OCI-LY7 (cell line): ENCODE results near the gene DGKB. TPM values are rescaled to one million over a fixed set of nuclear protein-coding genes. Genes with fewer than 3 reads are reported as not detected.

Experiments used
- BruUV-seq: library from RNA; stranded (reverse); fragments of 400-500 nt; replicated peaks from 2 replicates; lab custom pipeline; 2021; lab: Mats Ljungman, UMichigan
- CTCF ChIA-PET: fragments of 300-600 bp; sonication (Branson Sonifier 250); formaldehyde crosslinking; loops from one replicate; lab custom pipeline; 2022; ENCODE audit warnings: antibody characterized with exemption; ENCODE audit not compliant: unreplicated experiment; lab: Charles Lee
- POLR2A ChIA-PET: fragments of 300-600 bp; sonication (Branson Sonifier 250); formaldehyde crosslinking; loops from one replicate; lab custom pipeline; 2022; ENCODE audit warnings: antibody characterized with exemption; lab: Charles Lee
- DNase-seq: peaks from one replicate; pipeline ENCODE4 v3.0.0-alpha.2; 2015; ENCODE audit warnings: low spot score
- H2AFZ ChIP-seq: fragments of 200-600 bp; sonication (generic), shearing (Covaris generic); 2 replicates; pipeline ENCODE4 v1.6.1; 2014; ENCODE audit warnings: mild to moderate bottlenecking, antibody characterized with exemption, low read length, moderate library complexity
- H3K27ac ChIP-seq: fragments of 200-600 bp; sonication (generic); 2 replicates; pipeline ENCODE4 v1.5.1; 2014; ENCODE audit warnings: mixed run types, low read depth, mild to moderate bottlenecking, moderate library complexity, low read length, inconsistent platforms; ENCODE audit not compliant: poor library complexity, severe bottlenecking
- H3K36me3 ChIP-seq: fragments of 200-600 bp; sonication (generic); 2 replicates; pipeline ENCODE4 v1.6.1; 2014; ENCODE audit warnings: mild to moderate bottlenecking, antibody characterized with exemption, low read length, moderate library complexity, mixed read lengths; ENCODE audit not compliant: insufficient read depth
- H3K4me1 ChIP-seq: fragments of 200-600 bp; sonication (generic); 2 replicates; pipeline ENCODE4 v1.5.1; 2014; ENCODE audit warnings: mild to moderate bottlenecking, low read length; ENCODE audit not compliant: insufficient read depth, poor library complexity, severe bottlenecking
- H3K4me2 ChIP-seq: fragments of 200-600 bp; sonication (generic); 2 replicates; pipeline ENCODE4 v1.6.1; 2014; ENCODE audit warnings: mild to moderate bottlenecking, low read length
- H3K4me3 ChIP-seq: fragments of 200-600 bp; sonication (generic); 2 replicates; pipeline ENCODE4 v1.5.1; 2014; ENCODE audit warnings: mild to moderate bottlenecking, low read depth, low read length; ENCODE audit not compliant: poor library complexity, severe bottlenecking
- H3K79me2 ChIP-seq: fragments of 200-600 bp; sonication (generic); 2 replicates; pipeline ENCODE4 v1.6.1; 2016; ENCODE audit warnings: low read depth, mild to moderate bottlenecking, low read length, moderate library complexity, mixed read lengths; ENCODE audit not compliant: insufficient read depth
- H3K9me2 ChIP-seq: fragments of 200-600 bp; sonication (generic); 2 replicates; pipeline ENCODE4 v1.6.1; 2016; ENCODE audit warnings: mild to moderate bottlenecking, low read length, mixed read lengths; ENCODE audit not compliant: insufficient read depth
- H3K9me3 ChIP-seq: fragments of 200-600 bp; sonication (generic); 2 replicates; pipeline ENCODE4 v1.6.1; 2014; ENCODE audit warnings: mild to moderate bottlenecking, mixed run types, low read length, mixed read lengths
- H4K20me1 ChIP-seq: fragments of 200-600 bp; sonication (generic); 2 replicates; pipeline ENCODE4 v1.6.1; 2014; ENCODE audit warnings: mild to moderate bottlenecking, antibody characterized with exemption, low read length, moderate library complexity, mixed read lengths; ENCODE audit not compliant: insufficient read depth
- EZH2phosphoT487 ChIP-seq: fragments of 200-600 bp; sonication (generic); IDR thresholded peaks from 2 replicates; pipeline ENCODE4 v1.6.1; 2018; ENCODE audit warnings: low read depth, borderline replicate concordance, mild to moderate bottlenecking, mixed run types, antibody characterized with exemption, low read length, moderate library complexity, mixed read lengths
- intact Hi-C: fragments of 100-400 bp; cut with micrococcal nuclease; formaldehyde crosslinking; loops from one replicate; pipeline ENCODE4 v1.10.0; 2022; ENCODE audit not compliant: unreplicated experiment
- total RNA-seq, 2 experiments: library from RNA; depleted of rRNA in 1 of 2; stranded (reverse); fragments of >200 nt in 1 of 2; shearing (Covaris generic) in 1 of 2; gene quantifications; 2 replicates each; pipeline ENCODE4 v1.2.3, GENCODE V29; 2014 to 2022
- TF ChIP-seq, protein P1 (sequence below): fragments of 200-600 bp; sonication (generic); conservative IDR thresholded peaks from 2 replicates; pipeline ENCODE4 v1.5.1; 2014; ENCODE audit warnings: mild to moderate bottlenecking, antibody characterized with exemption, low read length, moderate library complexity, mixed read lengths

Gene DGKB
- total RNA-seq, 2 experiments from 2014 or later = not detected

DNA sequence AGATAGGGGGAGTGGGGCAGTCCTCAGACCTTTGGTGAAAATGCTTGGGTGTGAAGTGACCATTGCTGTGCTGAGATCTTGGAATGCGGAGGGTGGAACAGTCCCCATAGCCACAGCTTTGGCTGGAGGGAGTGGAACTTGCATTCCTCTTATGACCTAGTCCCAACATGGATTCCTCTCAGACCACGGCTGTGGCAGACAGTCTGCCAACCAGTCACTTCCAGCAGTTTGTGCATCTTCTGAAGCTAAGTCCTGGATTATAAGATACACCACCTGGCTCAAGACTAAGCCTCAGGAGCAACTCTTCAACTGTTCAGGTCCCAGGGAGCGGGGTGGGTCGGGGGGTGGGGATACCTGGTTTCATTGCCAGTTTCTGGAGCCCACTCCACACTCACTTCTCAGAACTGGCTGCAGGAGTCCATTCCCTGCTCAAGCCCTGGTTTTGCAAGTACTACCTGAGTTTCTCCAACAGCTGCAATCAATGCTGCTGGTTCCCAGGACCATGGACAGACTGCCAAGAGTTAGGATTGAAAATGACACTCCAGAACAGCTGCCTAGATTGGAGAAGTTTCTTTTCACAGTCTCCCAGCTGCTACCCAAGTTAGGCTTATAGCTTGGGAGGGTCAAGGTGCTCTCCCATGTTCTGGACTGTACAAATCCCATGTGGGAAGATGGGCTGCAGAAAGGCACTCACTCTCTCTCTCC, 29.1 kb upstream of the DGKB start:
- Histone ChIP-seq H3K27ac (no peak overlapping the region), H3K9me2 (no peaks in the 10 kb centered on the region), H3K36me3 (no peaks in the 10 kb centered on the region), H3K4me2 (no peak overlapping the region), H3K4me3 (no peak overlapping the region), H3K9me3 (no peaks in the 10 kb centered on the region), H2AFZ (no peak overlapping the region), H3K4me1 (no peaks in the 10 kb centered on the region), H4K20me1 (no peaks in the 10 kb centered on the region), H3K79me2 (no peaks in the 10 kb centered on the region)
- ChIA-PET CTCF (interaction anchor here (0.5 kb wide), 1 partner anchor 464 kb away, joined by 3 read pairs; no protein-coding TSS in a partner anchor), POLR2A (no interaction called here)
- DNase-seq = no peak
- intact Hi-C loops = no loop called here
- TF ChIP-seq, protein P1, sequence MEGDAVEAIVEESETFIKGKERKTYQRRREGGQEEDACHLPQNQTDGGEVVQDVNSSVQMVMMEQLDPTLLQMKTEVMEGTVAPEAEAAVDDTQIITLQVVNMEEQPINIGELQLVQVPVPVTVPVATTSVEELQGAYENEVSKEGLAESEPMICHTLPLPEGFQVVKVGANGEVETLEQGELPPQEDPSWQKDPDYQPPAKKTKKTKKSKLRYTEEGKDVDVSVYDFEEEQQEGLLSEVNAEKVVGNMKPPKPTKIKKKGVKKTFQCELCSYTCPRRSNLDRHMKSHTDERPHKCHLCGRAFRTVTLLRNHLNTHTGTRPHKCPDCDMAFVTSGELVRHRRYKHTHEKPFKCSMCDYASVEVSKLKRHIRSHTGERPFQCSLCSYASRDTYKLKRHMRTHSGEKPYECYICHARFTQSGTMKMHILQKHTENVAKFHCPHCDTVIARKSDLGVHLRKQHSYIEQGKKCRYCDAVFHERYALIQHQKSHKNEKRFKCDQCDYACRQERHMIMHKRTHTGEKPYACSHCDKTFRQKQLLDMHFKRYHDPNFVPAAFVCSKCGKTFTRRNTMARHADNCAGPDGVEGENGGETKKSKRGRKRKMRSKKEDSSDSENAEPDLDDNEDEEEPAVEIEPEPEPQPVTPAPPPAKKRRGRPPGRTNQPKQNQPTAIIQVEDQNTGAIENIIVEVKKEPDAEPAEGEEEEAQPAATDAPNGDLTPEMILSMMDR = no peak
- TF ChIP-seq EZH2phosphoT487 = no peak
- BruUV-seq = no TSS peak

DNA sequence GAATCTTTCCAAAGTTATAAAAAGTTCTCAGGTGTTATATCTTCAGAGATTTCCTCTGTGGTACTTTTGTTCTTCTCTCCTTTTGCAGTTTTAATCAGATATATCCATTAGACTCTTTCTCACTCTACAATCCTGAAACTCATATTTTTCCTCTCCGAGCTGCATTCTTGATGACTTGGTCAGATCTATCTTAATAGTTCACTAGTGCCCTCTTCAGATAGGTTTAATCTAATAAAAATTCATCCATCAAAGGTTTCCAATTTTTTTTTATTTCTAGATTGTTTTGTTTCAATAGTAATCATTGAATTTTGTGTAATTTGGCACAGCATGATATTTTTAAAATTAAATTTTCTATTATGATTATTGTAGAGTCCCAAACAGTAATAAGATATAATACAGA, 21.8 kb upstream of the DGKB start:
- Histone ChIP-seq H4K20me1 (no peaks in the 10 kb centered on the region), H3K79me2 (no peaks in the 10 kb centered on the region), H3K4me1 (no peaks in the 10 kb centered on the region), H2AFZ (no peak overlapping the region), H3K4me3 (no peak overlapping the region), H3K9me3 (no peaks in the 10 kb centered on the region), H3K27ac (no peak overlapping the region), H3K9me2 (no peaks in the 10 kb centered on the region), H3K36me3 (no peaks in the 10 kb centered on the region), H3K4me2 (no peak overlapping the region)
- no peak for DNase-seq
- POLR2A ChIA-PET = interaction anchor here (0.7 kb wide), 1 partner anchor 1093 kb away, joined by 3 read pairs; no protein-coding TSS in a partner anchor
- TF ChIP-seq EZH2phosphoT487 = no peak
- TF ChIP-seq, protein P1 = no peak
- intact Hi-C loops = no loop called here
- no TSS peak for BruUV-seq
- CTCF ChIA-PET = no interaction called here

DNA sequence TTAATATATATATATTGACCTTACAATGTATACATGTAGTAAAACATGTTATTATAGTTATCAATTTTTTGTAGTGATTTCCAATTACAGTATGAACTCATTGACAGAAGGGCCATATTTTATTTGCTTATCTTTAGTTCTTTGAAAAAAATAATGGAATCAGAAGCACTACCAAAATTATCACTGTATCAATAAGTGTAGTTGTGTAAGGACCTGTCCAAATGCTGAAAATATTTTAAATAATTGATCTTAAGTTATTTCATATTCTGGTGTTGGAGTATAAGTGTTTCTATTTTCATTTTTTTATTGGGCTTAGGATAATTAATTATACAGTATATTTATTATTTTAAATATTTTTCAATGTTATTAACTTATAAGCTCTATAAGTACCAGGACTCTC, 8.5 kb upstream of the DGKB start:
- H3K4me2 ChIP-seq = no peak overlapping the region
- intact Hi-C loops = no loop called here
- H3K4me1 ChIP-seq = no peaks in the 10 kb centered on the region

More for the DNA sequence above, 8.5 kb upstream of the DGKB start:
- Histone ChIP-seq H3K4me3 (no peak overlapping the region), H3K9me3 (no peaks in the 10 kb centered on the region), H2AFZ (no peak overlapping the region), H4K20me1 (no peaks in the 10 kb centered on the region), H3K36me3 (no peaks in the 10 kb centered on the region), H3K27ac (no peak overlapping the region), H3K9me2 (no peaks in the 10 kb centered on the region), H3K79me2 (no peaks in the 10 kb centered on the region)
- TF ChIP-seq EZH2phosphoT487 = no peak
- TF ChIP-seq, protein P1 = no peak
- ChIA-PET CTCF (no interaction called here), POLR2A (no interaction called here)
- BruUV-seq = no TSS peak
- DNase-seq = no peak
